Lung (tissue), 12 donors: ENCODE measurements around the gene HS6ST3. TPM values are rescaled to one million over a fixed set of nuclear protein-coding genes. Genes with fewer than 3 reads are reported as not detected.

Experiments used
- ATAC-seq: fragments of 200-7000 bp; cut with Tn5 transposase; one replicate; pipeline ENCODE4 v1.9.1; 2020; ENCODE audit warnings: moderate number of reproducible peaks; ENCODE audit not compliant: insufficient read depth, low FRiP score
- DNase-seq, 3 donors: peaks; one replicate each; pipeline ENCODE4 v3.0.0-alpha.2; 2013 to 2017
- H3K27ac ChIP-seq, 2 donors: one replicate each; pipeline ENCODE4 v1.5.1; 2013; ENCODE audit warnings: mild to moderate bottlenecking in 2 of 2, moderate library complexity in 2 of 2, control low read depth in 1 of 2, inconsistent platforms in 1 of 2, low read depth in 1 of 2, low read length in 1 of 2
- H3K27me3 ChIP-seq, 3 donors: one replicate each; pipeline ENCODE4 v1.5.1; 2013; ENCODE audit warnings: low read length in 2 of 3; ENCODE audit not compliant: control insufficient read depth in 3 of 3, insufficient read depth in 3 of 3
- H3K36me3 ChIP-seq, 4 donors: one replicate each; pipeline ENCODE4 v1.5.1; 2013; ENCODE audit warnings: low read length in 4 of 4, mild to moderate bottlenecking in 1 of 4, moderate library complexity in 1 of 4; ENCODE audit not compliant: control insufficient read depth in 4 of 4, insufficient read depth in 4 of 4
- H3K4me1 ChIP-seq, 5 donors: one replicate each; pipeline ENCODE4 v1.5.1; 2013; ENCODE audit warnings: low read length in 5 of 5, mild to moderate bottlenecking in 2 of 5, moderate library complexity in 1 of 5; ENCODE audit not compliant: control insufficient read depth in 5 of 5, insufficient read depth in 5 of 5
- H3K4me3 ChIP-seq: one replicate; pipeline ENCODE4 v1.5.1; 2013; ENCODE audit warnings: mild to moderate bottlenecking, control low read depth, moderate library complexity
- H3K9ac ChIP-seq, 2 donors: one replicate each; pipeline ENCODE4 v1.5.1; 2013; ENCODE audit warnings: low read length in 2 of 2, control low read depth in 1 of 2; ENCODE audit not compliant: insufficient read depth in 1 of 2
- H3K9me3 ChIP-seq, 4 donors: one replicate each; pipeline ENCODE4 v1.5.1; 2013; ENCODE audit warnings: low read length in 3 of 4, mild to moderate bottlenecking in 1 of 4, moderate library complexity in 1 of 4; ENCODE audit not compliant: control insufficient read depth in 4 of 4, insufficient read depth in 3 of 4
- WGBS, 2 donors: extraction: QIAGEN DNeasy Blood & Tissue Kit; methylation state at CpG; one replicate each; pipeline ENCODE4 v1.1.7; 2013; 5-methylcytosine and 5-hydroxymethylcytosine counted together
- polyA plus RNA-seq, 2 donors: library from polyadenylated mRNA; stranded (reverse); fragments of 200-250 nt; gene quantifications; one replicate each; pipeline ENCODE4 v1.2.1, GENCODE V29; 2013
- total RNA-seq, 2 donors: library from RNA; depleted of rRNA in 1 of 2; stranded (reverse); fragments of >200 nt in 1 of 2; gene quantifications; one replicate each; pipeline ENCODE4 v1.2.1, GENCODE V29; 2014 to 2021
- TF ChIP-seq, protein P1 (sequence below): IDR thresholded peaks from 2 replicates; pipeline ENCODE4 v1.5.1; 2012; ENCODE audit warnings: mild to moderate bottlenecking; ENCODE audit errors: control extremely low read depth, extremely low read depth
- donor health status: control.
- donor health status: control.
- donor health status: Bipolar disorder and iron deficiency.
- donor health status: healthy.
- donor health status: DM: yes; HTN: yes; CAD: no.

HS6ST3 gene
- total and polyA plus RNA-seq, 4 donors = 0.01 to 0.17 (median 0.04) TPM

DNA sequence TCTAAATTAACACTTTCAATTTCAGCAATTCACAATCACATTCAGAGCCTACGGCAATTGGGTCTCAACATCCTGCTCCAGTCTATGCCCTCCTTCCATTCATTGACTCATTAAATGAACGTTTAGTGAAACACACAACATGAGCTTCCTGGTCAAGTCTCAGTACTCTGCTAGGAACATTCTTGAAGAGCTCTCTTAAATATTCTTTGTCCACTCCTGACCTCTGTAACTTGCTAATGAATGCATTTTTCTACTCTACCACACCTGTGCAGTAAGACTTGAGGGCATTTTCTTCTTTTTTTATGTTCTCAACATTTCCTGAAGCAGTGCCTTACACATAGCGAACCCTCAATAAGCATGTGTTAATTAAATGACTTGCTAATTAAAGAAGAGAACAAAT, 735.7 kb downstream of the HS6ST3 start:
- 69 to 80% methylated on average over 3 of the region's 3 CpGs for WGBS, 2 donors
- TF ChIP-seq, protein P1, sequence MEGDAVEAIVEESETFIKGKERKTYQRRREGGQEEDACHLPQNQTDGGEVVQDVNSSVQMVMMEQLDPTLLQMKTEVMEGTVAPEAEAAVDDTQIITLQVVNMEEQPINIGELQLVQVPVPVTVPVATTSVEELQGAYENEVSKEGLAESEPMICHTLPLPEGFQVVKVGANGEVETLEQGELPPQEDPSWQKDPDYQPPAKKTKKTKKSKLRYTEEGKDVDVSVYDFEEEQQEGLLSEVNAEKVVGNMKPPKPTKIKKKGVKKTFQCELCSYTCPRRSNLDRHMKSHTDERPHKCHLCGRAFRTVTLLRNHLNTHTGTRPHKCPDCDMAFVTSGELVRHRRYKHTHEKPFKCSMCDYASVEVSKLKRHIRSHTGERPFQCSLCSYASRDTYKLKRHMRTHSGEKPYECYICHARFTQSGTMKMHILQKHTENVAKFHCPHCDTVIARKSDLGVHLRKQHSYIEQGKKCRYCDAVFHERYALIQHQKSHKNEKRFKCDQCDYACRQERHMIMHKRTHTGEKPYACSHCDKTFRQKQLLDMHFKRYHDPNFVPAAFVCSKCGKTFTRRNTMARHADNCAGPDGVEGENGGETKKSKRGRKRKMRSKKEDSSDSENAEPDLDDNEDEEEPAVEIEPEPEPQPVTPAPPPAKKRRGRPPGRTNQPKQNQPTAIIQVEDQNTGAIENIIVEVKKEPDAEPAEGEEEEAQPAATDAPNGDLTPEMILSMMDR = no peak
- Histone ChIP-seq H3K27me3 (no peaks in the 10 kb centered on the region), H3K36me3 (no peaks in the 10 kb centered on the region), H3K9ac (no peak overlapping the region), H3K4me3 (no peak overlapping the region), H3K4me1 (peaks cover 0 to 1% (median 0%) of the 10 kb centered on the region in 5 donors), H3K9me3 (no peaks in the 10 kb centered on the region), H3K27ac (no peak overlapping the region)
- ATAC-seq = no peak
- DNase-seq = no peak

GRCh38 chr13:96834626-96835025, 744.7 kb downstream of the HS6ST3 start:
- H3K4me3 ChIP-seq = no peak overlapping the region
- peaks cover 0 to 5% (median 2%) of the 10 kb centered on the region in 4 donors for H3K9me3 ChIP-seq
- H3K36me3 ChIP-seq = no peaks in the 10 kb centered on the region
- H3K27me3 ChIP-seq = no peaks in the 10 kb centered on the region
- TF ChIP-seq, protein P1 = no peak
- WGBS, 2 donors = 77 to 88% methylated on average over 4 of the region's 4 CpGs
- DNase-seq (no peak), ATAC-seq (no peak)
- H3K4me1 ChIP-seq = no peaks in the 10 kb centered on the region
- no peak overlapping the region for H3K27ac ChIP-seq
- H3K9ac ChIP-seq = no peak overlapping the region

DNA sequence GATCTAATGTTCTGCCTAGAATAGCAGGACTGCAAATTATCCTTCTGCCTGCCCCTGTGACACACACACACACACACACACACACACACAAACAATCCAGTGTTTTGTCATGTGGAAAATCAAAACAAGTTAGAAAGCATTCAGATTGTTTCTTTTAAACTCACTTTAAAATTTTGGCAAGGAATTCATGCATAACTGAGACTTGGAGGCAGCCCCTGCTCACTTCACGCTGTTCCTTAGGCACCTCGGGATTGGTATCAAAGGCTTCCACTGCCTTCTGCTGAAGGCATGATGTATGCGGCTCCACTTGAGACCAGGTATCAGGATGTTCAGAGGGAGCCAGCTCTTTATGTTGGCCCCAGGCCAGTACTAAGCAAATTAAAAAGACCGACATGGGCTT, 745.6 kb downstream of the HS6ST3 start:
- no peak overlapping the region for H3K9ac ChIP-seq
- peaks cover 0 to 1% (median 0%) of the 10 kb centered on the region in 3 donors for H3K27me3 ChIP-seq
- no peaks in the 10 kb centered on the region for H3K36me3 ChIP-seq
- peaks cover 0 to 5% (median 2%) of the 10 kb centered on the region in 4 donors for H3K9me3 ChIP-seq
- H3K4me3 ChIP-seq = no peak overlapping the region
- DNase-seq = peak in 2 of 3 donors; percentile 4 to 45
- no peak overlapping the region for H3K27ac ChIP-seq
- WGBS, 2 donors = 63 to 74% methylated on average over 4 of the region's 4 CpGs
- H3K4me1 ChIP-seq = no peaks in the 10 kb centered on the region
- ATAC-seq = no peak
- TF ChIP-seq, protein P1 = no peak

DNA sequence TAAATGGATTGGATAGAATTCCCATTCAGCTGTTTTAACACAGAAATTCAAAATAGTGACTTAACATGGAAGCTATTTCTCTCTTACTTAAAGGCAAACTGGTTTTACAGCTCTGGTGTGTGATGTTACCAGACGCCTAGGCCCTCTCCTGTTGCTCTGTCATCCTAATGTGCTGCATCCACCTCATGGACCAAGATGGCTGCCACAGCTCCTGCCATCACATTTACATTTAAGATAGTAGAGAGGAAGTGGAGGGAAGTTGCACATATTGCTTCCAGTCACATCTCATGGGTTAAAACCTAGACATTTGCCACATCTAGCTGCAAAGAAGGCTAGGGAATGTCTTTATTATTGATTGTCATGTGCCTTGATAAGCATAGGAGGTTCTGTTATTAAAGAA, 746.8 kb downstream of the HS6ST3 start:
- ATAC-seq = no peak

More for the DNA sequence above, 746.8 kb downstream of the HS6ST3 start:
- peaks cover 0 to 5% (median 2%) of the 10 kb centered on the region in 4 donors for H3K9me3 ChIP-seq
- WGBS, 2 donors = 95 to 97% methylated on average over 1 of the region's 1 CpG
- DNase-seq = no peak
- H3K4me3 ChIP-seq = no peak overlapping the region
- H3K4me1 ChIP-seq = no peaks in the 10 kb centered on the region
- TF ChIP-seq, protein P1 = no peak
- peaks cover 0 to 3% (median under 1%) of the 10 kb centered on the region in 3 donors for H3K27me3 ChIP-seq
- H3K9ac ChIP-seq = no peak overlapping the region
- H3K36me3 ChIP-seq = no peaks in the 10 kb centered on the region
- H3K27ac ChIP-seq = no peak overlapping the region
